Measurements from ENCODE around the gene SERPINA4.

DNA sequence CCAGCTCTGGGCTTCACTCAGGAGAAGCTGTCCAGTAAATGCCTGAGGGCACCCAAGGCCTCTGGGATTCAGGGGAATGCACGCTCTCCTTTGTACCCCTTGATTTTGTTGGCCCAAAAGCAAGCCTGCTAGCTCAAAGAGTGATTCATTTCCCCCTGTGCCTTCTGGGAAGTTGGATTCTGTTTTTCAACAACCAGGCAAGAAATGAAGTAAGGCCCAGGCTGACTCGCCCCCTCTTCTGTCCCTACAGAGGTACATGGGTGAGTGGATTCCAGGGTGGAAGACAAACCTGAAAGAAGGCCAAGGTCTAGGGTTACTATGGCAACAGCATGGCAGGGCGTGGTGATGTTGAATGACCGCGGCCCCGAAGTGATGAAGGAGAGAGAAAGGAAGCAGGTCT, 10.7 kb downstream of the SERPINA4 start:
- TF ChIP-seq POLR2A (IDR thresholded peaks at IDR 0.05; ENCODE audit: low read depth, low read length) (no peak), POLR2AphosphoS5 (IDR thresholded peaks at IDR 0.05; ENCODE audit: low read depth, low read length) (no peak)

Measured in GM12892 (cell line).